ENCODE measurements around the gene PLAC8L1.

GRCh38 chr5:146105477-146105876, at the start of gene PLAC8L1:
- no peak for TF ChIP-seq POLR2A (IDR thresholded peaks at IDR 0.05; ENCODE audit: low read depth, low read length)
- TF ChIP-seq POLR2AphosphoS5 (IDR thresholded peaks at IDR 0.05; ENCODE audit: low read depth, low read length): no peak
- no peak for TF ChIP-seq TAF1 (IDR thresholded peaks at IDR 0.05; ENCODE audit: low read depth, low read length)
- no peak for TF ChIP-seq SPI1 (IDR thresholded peaks at IDR 0.05; ENCODE audit: low read depth, low read length)
- no peak for TF ChIP-seq PAX5 (IDR thresholded peaks at IDR 0.05; ENCODE audit: insufficient read depth, low read length, severe bottlenecking)
- TF ChIP-seq POU2F2 (IDR thresholded peaks at IDR 0.05; ENCODE audit: low read depth, low read length): no peak

Measured in GM12891 (cell line).